ENCODE measurements around the gene EYS. TPM values are rescaled to one million over a fixed set of nuclear protein-coding genes. Genes with fewer than 3 reads are reported as not detected.

The EYS gene
- total and polyA plus RNA-seq, 2 experiments from 2014 or later, result 0.04 TPM; not detected in 1

- WGBS, 2 experiments (ENCODE audit: low coverage in 1 of 2, low lambda C conversion rate in 2 of 2, missing lambda C conversion rate in 2 of 2), result 63 to 69% methylated on average over 3 of the region's 3 CpGs
- in situ Hi-C loops (cut with MboI), result loop anchor here (10.0 kb wide), 1 partner anchor 406 kb away; no protein-coding TSS in a partner anchor
Observed at GRCh38 chr6:63928613-63929012, 1778.4 kb downstream of the EYS start.

DNA sequence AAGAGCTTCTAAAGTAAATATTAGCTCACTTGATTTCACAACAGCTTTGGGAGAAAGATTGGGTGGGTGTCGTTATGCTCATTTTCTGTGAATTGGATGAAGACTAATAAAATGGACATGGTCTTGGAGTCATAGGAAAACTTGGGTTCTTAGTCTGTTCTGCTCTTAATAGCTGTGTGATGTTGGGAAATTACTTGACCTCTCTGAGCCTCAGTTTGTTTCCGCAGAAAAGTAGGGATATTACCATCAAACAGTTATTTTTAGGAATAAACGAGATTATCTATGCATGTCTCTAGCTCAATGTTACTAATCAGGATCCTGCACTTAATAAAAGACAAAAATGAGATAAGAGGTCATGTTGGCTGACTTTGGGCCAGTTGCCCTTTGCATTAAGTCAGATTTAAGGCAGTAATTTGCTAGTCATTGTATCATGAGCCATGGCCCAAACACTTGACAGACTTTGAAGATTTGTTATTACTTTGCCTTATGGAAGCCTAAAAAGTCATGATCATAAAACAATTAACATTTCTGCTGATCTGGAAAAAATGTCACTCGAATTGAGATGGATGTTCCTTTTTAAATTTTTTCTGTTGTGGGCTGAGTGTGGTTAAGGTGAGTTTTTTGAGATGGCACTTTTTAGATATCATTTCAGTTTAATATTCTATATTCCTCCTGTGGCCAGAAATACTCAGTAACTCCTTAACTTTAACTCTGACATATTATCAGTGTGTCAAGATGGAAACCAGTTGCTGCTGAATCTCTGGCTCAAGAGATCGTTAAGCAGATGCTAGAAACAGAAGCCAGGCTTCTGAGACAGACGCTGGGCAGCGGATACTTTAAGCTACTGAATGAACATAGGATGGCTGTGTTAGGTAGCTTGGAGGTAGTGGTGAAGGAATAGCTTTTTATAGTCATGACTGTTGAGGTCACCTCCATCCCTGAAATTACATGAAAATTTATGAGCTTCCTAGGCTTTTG lies 1779.8 kb downstream of the EYS start:
- no peak for DNase-seq

More at GRCh38 chr6:63928613-63929012, 1778.4 kb downstream of the EYS start:
- H3K9ac ChIP-seq, result no peak overlapping the region
- no peak overlapping the region for H2AFZ ChIP-seq
- H3K9me3 ChIP-seq (ENCODE audit: low read depth), result no peaks in the 10 kb centered on the region
- no peaks in the 10 kb centered on the region for H3K4me1 ChIP-seq (ENCODE audit: insufficient read depth)
- H3K4me3 ChIP-seq, result no peak overlapping the region
- no peak for DNase-seq
- H4K20me1 ChIP-seq (ENCODE audit: insufficient read depth), result no peaks in the 10 kb centered on the region
- no peaks in the 10 kb centered on the region for H3K9me2 ChIP-seq (ENCODE audit: insufficient read depth)
- no peaks in the 10 kb centered on the region for H3K36me3 ChIP-seq (ENCODE audit: low read depth)
- H3K27ac ChIP-seq, result no peak overlapping the region
- H3K4me2 ChIP-seq (ENCODE audit: unreplicated experiment), result no peak overlapping the region
- peaks cover 46% of the 10 kb centered on the region for H3K27me3 ChIP-seq (replicated peaks; ENCODE audit: insufficient read depth)
- H3F3A ChIP-seq (ENCODE audit: insufficient read depth), result no peaks in the 10 kb centered on the region
- no peak for TF ChIP-seq EZH2phosphoT487 (IDR thresholded peaks at IDR 0.05; ENCODE audit: insufficient read depth, low read depth)
- TF ChIP-seq EZH2 (IDR thresholded peaks at IDR 0.05; ENCODE audit: insufficient read depth, poor library complexity, severe bottlenecking), result no peak
- H3K79me2 ChIP-seq (ENCODE audit: insufficient read depth), result no peaks in the 10 kb centered on the region

DNA sequence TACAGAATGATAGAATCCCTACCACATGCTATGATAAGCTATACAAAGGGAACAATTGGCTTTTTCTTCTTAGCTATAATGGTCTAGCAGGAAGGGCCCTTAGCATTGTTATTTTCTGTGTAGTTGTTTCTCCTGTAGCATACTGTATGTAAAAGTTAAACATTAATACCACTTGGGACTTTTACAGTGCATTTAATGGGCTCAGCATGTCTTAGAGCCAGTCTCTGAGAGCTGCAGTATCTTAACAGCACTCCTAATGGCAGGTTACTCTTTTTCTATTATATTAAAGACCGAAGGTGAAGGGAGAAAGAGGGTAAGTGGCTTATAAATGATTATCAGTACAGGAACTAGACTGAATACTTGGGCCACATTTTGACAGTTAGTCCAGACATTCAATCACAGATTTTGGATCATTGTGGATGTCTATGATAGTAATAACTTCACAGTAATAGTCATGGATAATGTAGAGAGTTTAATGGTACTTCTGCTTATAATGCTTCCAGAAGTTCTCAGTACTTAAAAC lies 1780.7 kb downstream of the EYS start:
- Histone ChIP-seq H3K4me2 (ENCODE audit: unreplicated experiment) (no peak overlapping the region), H3K9ac (no peak overlapping the region), H3K27ac (no peak overlapping the region), H3K9me3 (ENCODE audit: low read depth) (no peaks in the 10 kb centered on the region), H3K36me3 (ENCODE audit: low read depth) (no peaks in the 10 kb centered on the region), H3K9me2 (ENCODE audit: insufficient read depth) (no peaks in the 10 kb centered on the region), H4K20me1 (ENCODE audit: insufficient read depth) (no peaks in the 10 kb centered on the region), H3F3A (ENCODE audit: insufficient read depth) (no peaks in the 10 kb centered on the region), H3K4me3 (no peak overlapping the region), H2AFZ (no peak overlapping the region), H3K4me1 (ENCODE audit: insufficient read depth) (no peaks in the 10 kb centered on the region), H3K79me2 (ENCODE audit: insufficient read depth) (no peaks in the 10 kb centered on the region), H3K27me3 (replicated peaks; ENCODE audit: insufficient read depth) (peaks cover 40% of the 10 kb centered on the region)
- no peak for TF ChIP-seq EZH2phosphoT487 (IDR thresholded peaks at IDR 0.05; ENCODE audit: insufficient read depth, low read depth)
- TF ChIP-seq EZH2 (IDR thresholded peaks at IDR 0.05; ENCODE audit: insufficient read depth, poor library complexity, severe bottlenecking), result no peak
- in situ Hi-C loops (cut with MboI), result loop anchor here (10.0 kb wide), 1 partner anchor 408 kb away; no protein-coding TSS in a partner anchor
- WGBS, 2 experiments (ENCODE audit: low coverage in 1 of 2, low lambda C conversion rate in 2 of 2, missing lambda C conversion rate in 2 of 2), result 20 to 30% methylated on average over 1 of the region's 1 CpG
- no peak for DNase-seq

More for the DNA sequence above, 1779.8 kb downstream of the EYS start:
- in situ Hi-C loops (cut with MboI), result loop anchor here (10.0 kb wide), 1 partner anchor 408 kb away; no protein-coding TSS in a partner anchor
- Histone ChIP-seq H3F3A (ENCODE audit: insufficient read depth) (no peaks in the 10 kb centered on the region), H3K9me2 (ENCODE audit: insufficient read depth) (no peaks in the 10 kb centered on the region), H3K79me2 (ENCODE audit: insufficient read depth) (no peaks in the 10 kb centered on the region), H3K27me3 (replicated peaks; ENCODE audit: insufficient read depth) (peaks cover 46% of the 10 kb centered on the region), H3K4me1 (ENCODE audit: insufficient read depth) (no peaks in the 10 kb centered on the region), H3K9ac (no peak overlapping the region), H3K9me3 (ENCODE audit: low read depth) (no peaks in the 10 kb centered on the region), H3K4me2 (ENCODE audit: unreplicated experiment) (no peak overlapping the region), H3K36me3 (ENCODE audit: low read depth) (no peaks in the 10 kb centered on the region), H2AFZ (no peak overlapping the region), H3K4me3 (no peak overlapping the region), H4K20me1 (ENCODE audit: insufficient read depth) (no peaks in the 10 kb centered on the region), H3K27ac (no peak overlapping the region)
- no peak for TF ChIP-seq EZH2 (IDR thresholded peaks at IDR 0.05; ENCODE audit: insufficient read depth, poor library complexity, severe bottlenecking)
- TF ChIP-seq EZH2phosphoT487 (IDR thresholded peaks at IDR 0.05; ENCODE audit: insufficient read depth, low read depth), result no peak
- 33 to 37% methylated on average over 7 of the region's 7 CpGs for WGBS, 2 experiments (ENCODE audit: low coverage in 1 of 2, low lambda C conversion rate in 2 of 2, missing lambda C conversion rate in 2 of 2)

DNA sequence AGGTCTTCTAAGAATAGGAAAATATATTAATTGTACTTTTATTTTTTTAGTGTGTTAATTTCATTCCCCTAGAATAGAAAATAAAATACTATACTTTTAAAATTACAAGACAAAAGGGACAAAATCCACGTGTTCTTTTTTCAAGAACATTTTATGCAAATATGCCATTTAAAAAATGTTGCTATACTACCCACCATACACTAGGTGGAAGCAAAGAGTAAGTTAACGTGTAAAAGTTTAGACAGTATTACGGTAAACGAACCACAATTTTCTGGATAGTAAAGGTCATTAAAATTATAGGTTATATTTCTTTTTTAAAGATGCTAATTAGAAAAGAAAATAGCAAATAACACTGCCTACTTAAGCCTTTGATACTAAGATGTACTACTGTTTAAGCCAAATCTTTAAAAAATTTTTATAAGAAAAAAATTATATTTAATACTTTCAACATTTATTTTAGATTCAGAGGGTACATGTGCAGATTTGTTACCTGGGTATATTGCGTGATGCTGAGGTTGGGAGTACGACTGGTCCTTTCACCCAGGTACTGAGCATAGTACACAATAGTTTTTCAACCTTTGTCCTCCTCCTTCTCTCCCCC lies 1783.8 kb downstream of the EYS start:
- Histone ChIP-seq H3K9me2 (ENCODE audit: insufficient read depth) (no peaks in the 10 kb centered on the region), H3K79me2 (ENCODE audit: insufficient read depth) (no peaks in the 10 kb centered on the region), H3K9ac (no peak overlapping the region), H3F3A (ENCODE audit: insufficient read depth) (no peaks in the 10 kb centered on the region), H3K4me1 (ENCODE audit: insufficient read depth) (no peaks in the 10 kb centered on the region), H3K36me3 (ENCODE audit: low read depth) (no peaks in the 10 kb centered on the region), H2AFZ (no peak overlapping the region), H4K20me1 (ENCODE audit: insufficient read depth) (no peaks in the 10 kb centered on the region), H3K27ac (no peak overlapping the region), H3K27me3 (replicated peaks; ENCODE audit: insufficient read depth) (peaks cover 25% of the 10 kb centered on the region), H3K9me3 (ENCODE audit: low read depth) (no peaks in the 10 kb centered on the region), H3K4me3 (no peak overlapping the region), H3K4me2 (ENCODE audit: unreplicated experiment) (no peak overlapping the region)
- DNase-seq, result peak; percentile 54
- 4 to 7% methylated on average over 6 of the region's 6 CpGs for WGBS, 2 experiments (ENCODE audit: low coverage in 1 of 2, low lambda C conversion rate in 2 of 2, missing lambda C conversion rate in 2 of 2)
- in situ Hi-C loops (cut with MboI), result loop anchor here (10.0 kb wide), 1 partner anchor 412 kb away; no protein-coding TSS in a partner anchor
- no peak for TF ChIP-seq EZH2phosphoT487 (IDR thresholded peaks at IDR 0.05; ENCODE audit: insufficient read depth, low read depth)
- no peak for TF ChIP-seq EZH2 (IDR thresholded peaks at IDR 0.05; ENCODE audit: insufficient read depth, poor library complexity, severe bottlenecking)

All from GM23248 (cell line).